CD14-positive monocyte (primary cell): ENCODE data around the gene ELMO2. TPM values are rescaled to one million over a fixed set of nuclear protein-coding genes. Genes with fewer than 3 reads are reported as not detected.
A peak's percentile ranks its signal among the peaks of the same experiment; 100 is the strongest.

Experiments
- DNase-seq, 3 donors: peaks; one replicate each; pipeline ENCODE4 v3.0.0-alpha.2; 2011 to 2022
- H2AFZ ChIP-seq: 2 replicates; pipeline ENCODE4 v1.6.0; 2012; ENCODE audit warnings: mild to moderate bottlenecking, low read depth, low read length, inconsistent platforms; ENCODE audit not compliant: insufficient read depth, poor library complexity, severe bottlenecking
- H3K27ac ChIP-seq, 2 donors: 1 replicate in 1 of 2; 2 replicates in 1 of 2; pipeline ENCODE4 v1.5.1; 2012 to 2013; ENCODE audit warnings: low read length in 2 of 2, control low read depth in 1 of 2, inconsistent platforms in 1 of 2, low read depth in 1 of 2, mild to moderate bottlenecking in 1 of 2
- H3K27me3 ChIP-seq, 2 donors: one replicate each; pipeline versions ENCODE4 v1.6.0 to v1.6.1; 2011 to 2013; ENCODE audit warnings: low read length in 2 of 2; ENCODE audit not compliant: control insufficient read depth in 2 of 2, insufficient read depth in 2 of 2
- H3K36me3 ChIP-seq, 2 donors: replicated peaks in 1 of 2; 1 replicate in 1 of 2; 2 replicates in 1 of 2; pipeline versions ENCODE4 v1.5.1 to v1.6.1; 2012 to 2013; ENCODE audit warnings: low read length in 2 of 2, control low read depth in 1 of 2, inconsistent platforms in 1 of 2, mild to moderate bottlenecking in 1 of 2; ENCODE audit not compliant: insufficient read depth in 2 of 2, control insufficient read depth in 1 of 2
- H3K4me1 ChIP-seq, 2 donors: 1 replicate in 1 of 2; 2 replicates in 1 of 2; pipeline versions ENCODE4 v1.5.1 to v1.6.1; 2012 to 2013; ENCODE audit warnings: low read length in 2 of 2, control low read depth in 1 of 2, inconsistent platforms in 1 of 2, mild to moderate bottlenecking in 1 of 2, moderate library complexity in 1 of 2; ENCODE audit not compliant: insufficient read depth in 2 of 2, control insufficient read depth in 1 of 2
- H3K4me2 ChIP-seq: replicated peaks from 2 replicates; pipeline ENCODE3; 2012; ENCODE audit warnings: low read length, moderate library complexity, mild to moderate bottlenecking; ENCODE audit not compliant: poor library complexity, severe bottlenecking; ENCODE audit errors: extremely low read depth
- H3K4me3 ChIP-seq, 3 experiments: fragments of 200-600 bp in 1 of 3; sonication (generic) in 1 of 3; replicated peaks in 1 of 3; 1 replicate in 2 of 3; 2 replicates in 1 of 3; pipeline ENCODE4 v1.5.1; 2011 to 2013; ENCODE audit warnings: low read length in 3 of 3, mild to moderate bottlenecking in 3 of 3, control low read depth in 2 of 3, low read depth in 2 of 3, inconsistent platforms in 1 of 3, moderate library complexity in 1 of 3
- H3K79me2 ChIP-seq: 2 replicates; pipeline ENCODE4 v1.6.0; 2012; ENCODE audit warnings: mild to moderate bottlenecking, control low read depth, inconsistent platforms, low read length, moderate library complexity; ENCODE audit not compliant: insufficient read depth
- H3K9ac ChIP-seq: 2 replicates; pipeline ENCODE4 v1.6.0; 2017; ENCODE audit warnings: low read length, mild to moderate bottlenecking; ENCODE audit not compliant: insufficient read depth, poor library complexity, severe bottlenecking
- H3K9me3 ChIP-seq, 2 donors: replicated peaks in 1 of 2; 1 replicate in 1 of 2; 2 replicates in 1 of 2; pipeline versions ENCODE4 v1.5.1 to v1.6.1; 2012 to 2013; ENCODE audit warnings: low read length in 2 of 2, control low read depth in 1 of 2; ENCODE audit not compliant: control insufficient read depth in 1 of 2, insufficient read depth in 1 of 2
- H4K20me1 ChIP-seq: 2 replicates; pipeline ENCODE4 v1.6.0; 2012; ENCODE audit warnings: mild to moderate bottlenecking, low read length, control low read depth, moderate library complexity; ENCODE audit not compliant: insufficient read depth
- H3K27ac Mint-ChIP-seq, 7 donors: one replicate each; pipeline ENCODE4 v1.8.0; 2020; ENCODE audit warnings: mild to moderate bottlenecking in 7 of 7, mixed read lengths in 7 of 7, moderate library complexity in 6 of 7, inconsistent platforms in 2 of 7
- H3K27me3 Mint-ChIP-seq, 3 donors: one replicate each; pipeline ENCODE4 v1.8.0; 2021 to 2022; ENCODE audit warnings: low read depth in 3 of 3, mild to moderate bottlenecking in 3 of 3, mixed read lengths in 3 of 3, moderate library complexity in 3 of 3, inconsistent platforms in 1 of 3
- H3K36me3 Mint-ChIP-seq, 2 donors: one replicate each; pipeline ENCODE4 v1.8.0; 2020; ENCODE audit warnings: mixed read lengths in 2 of 2, inconsistent platforms in 1 of 2, mild to moderate bottlenecking in 1 of 2
- H3K4me1 Mint-ChIP-seq: one replicate; pipeline ENCODE4 v1.8.0; 2020; ENCODE audit warnings: mild to moderate bottlenecking, mixed read lengths
- H3K4me3 Mint-ChIP-seq, 2 donors: one replicate each; pipeline ENCODE4 v1.8.0; 2020; ENCODE audit warnings: mild to moderate bottlenecking in 2 of 2, mixed read lengths in 2 of 2, moderate library complexity in 1 of 2
- H3K9me3 Mint-ChIP-seq, 7 donors: one replicate each; pipeline ENCODE4 v1.8.0; 2020 to 2022; ENCODE audit warnings: mixed read lengths in 7 of 7, mild to moderate bottlenecking in 6 of 7, moderate library complexity in 6 of 7, inconsistent platforms in 2 of 7
- WGBS: methylation state at CpG from one replicate; pipeline ENCODE4 v1.1.5; 2013; ENCODE audit warnings: missing lambda C conversion rate; ENCODE audit not compliant: insufficient coverage; 5-methylcytosine and 5-hydroxymethylcytosine counted together
- intact Hi-C, 2 donors: fragments of 100-400 bp; cut with micrococcal nuclease; formaldehyde crosslinking; loops; one replicate each; pipeline versions ENCODE4 v1.15.0 to v1.15.1; 2023
- polyA plus RNA-seq, 3 donors: library from polyadenylated mRNA; depleted of rRNA in 1 of 3; unstranded in 2 of 3; stranded (reverse) in 1 of 3; fragments of 300-500 nt in 2 of 3; fragments of >200 nt in 1 of 3; fragmentation: Illumina TruSeq in 2 of 3; gene quantifications; 1 replicate in 2 of 3; 2 replicates in 1 of 3; pipeline ENCODE4 v1.2.3, GENCODE V29; 2012 to 2021
- TF ChIP-seq, protein P1 (sequence below): fragments of 200-600 bp; IDR thresholded peaks from one replicate; pipeline ENCODE4 v1.8.0; 2022; ENCODE audit warnings: antibody characterized with exemption, mild to moderate bottlenecking

ELMO2 gene
- polyA plus RNA-seq, 3 donors: 35.3 to 53.1 (median 42.3) TPM

DNA sequence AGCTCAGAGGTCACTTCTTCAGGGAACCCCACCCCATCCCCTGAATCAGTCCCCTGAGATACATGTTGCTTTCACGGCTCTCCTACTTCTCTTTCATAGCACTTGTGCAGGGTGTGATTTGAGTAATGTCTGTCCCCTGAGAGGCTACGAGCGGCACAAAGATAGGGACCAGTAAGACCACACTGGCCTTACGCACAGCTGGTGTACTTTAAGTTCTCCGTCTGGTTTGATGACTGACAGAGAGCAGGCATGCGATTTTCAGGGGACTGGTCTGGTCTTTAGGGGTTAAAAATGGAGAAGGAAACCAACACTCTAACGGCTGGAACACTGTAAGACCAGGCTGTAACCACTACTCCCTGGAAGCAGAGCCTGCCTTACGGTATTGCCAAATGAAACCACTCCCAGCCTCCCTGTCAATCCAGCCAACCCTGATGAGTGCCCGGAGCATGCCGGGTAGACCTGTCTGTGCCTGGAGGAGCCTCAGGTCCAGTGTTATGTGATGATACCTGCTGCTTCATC lies 47.1 kb downstream of the ELMO2 start:
- H3K4me3 Mint-ChIP-seq: peak overlapping the region; percentile 34 to 59
- DNase-seq: no peak
- TF ChIP-seq, protein P1, sequence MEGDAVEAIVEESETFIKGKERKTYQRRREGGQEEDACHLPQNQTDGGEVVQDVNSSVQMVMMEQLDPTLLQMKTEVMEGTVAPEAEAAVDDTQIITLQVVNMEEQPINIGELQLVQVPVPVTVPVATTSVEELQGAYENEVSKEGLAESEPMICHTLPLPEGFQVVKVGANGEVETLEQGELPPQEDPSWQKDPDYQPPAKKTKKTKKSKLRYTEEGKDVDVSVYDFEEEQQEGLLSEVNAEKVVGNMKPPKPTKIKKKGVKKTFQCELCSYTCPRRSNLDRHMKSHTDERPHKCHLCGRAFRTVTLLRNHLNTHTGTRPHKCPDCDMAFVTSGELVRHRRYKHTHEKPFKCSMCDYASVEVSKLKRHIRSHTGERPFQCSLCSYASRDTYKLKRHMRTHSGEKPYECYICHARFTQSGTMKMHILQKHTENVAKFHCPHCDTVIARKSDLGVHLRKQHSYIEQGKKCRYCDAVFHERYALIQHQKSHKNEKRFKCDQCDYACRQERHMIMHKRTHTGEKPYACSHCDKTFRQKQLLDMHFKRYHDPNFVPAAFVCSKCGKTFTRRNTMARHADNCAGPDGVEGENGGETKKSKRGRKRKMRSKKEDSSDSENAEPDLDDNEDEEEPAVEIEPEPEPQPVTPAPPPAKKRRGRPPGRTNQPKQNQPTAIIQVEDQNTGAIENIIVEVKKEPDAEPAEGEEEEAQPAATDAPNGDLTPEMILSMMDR: no peak
- H3K27ac Mint-ChIP-seq: peak overlapping the region; percentile 52 to 79 (median 72)
- peak overlapping the region in 1 of 2 donors; percentile 14 for H3K27ac ChIP-seq
- H3K4me3 ChIP-seq: no peak overlapping the region
- intact Hi-C loops: no loop called here
- peaks cover 67% of the 10 kb centered on the region for H3K4me1 Mint-ChIP-seq
- H3K27me3 ChIP-seq: no peaks in the 10 kb centered on the region
- H3K4me1 ChIP-seq: peaks cover 65 to 68% of the 10 kb centered on the region in 2 donors
- H3K4me2 ChIP-seq: peak overlapping the region; percentile 25
- H3K9me3 ChIP-seq: no peaks in the 10 kb centered on the region
- H3K36me3 Mint-ChIP-seq: peaks cover 36 to 52% of the 10 kb centered on the region in 2 donors
- H3K79me2 ChIP-seq: peaks cover 58% of the 10 kb centered on the region
- peaks cover 84% of the 10 kb centered on the region for H4K20me1 ChIP-seq
- peaks cover 21 to 33% of the 10 kb centered on the region in 2 donors for H3K36me3 ChIP-seq
- WGBS: 0% methylated on average over 7 of the region's 10 CpGs
- H3K9me3 Mint-ChIP-seq: peaks cover 0 to 1% (median 0%) of the 10 kb centered on the region in 7 donors
- H3K27me3 Mint-ChIP-seq: peaks cover 0 to 7% (median 0%) of the 10 kb centered on the region in 3 donors
- H3K9ac ChIP-seq: no peak overlapping the region
- H2AFZ ChIP-seq: no peak overlapping the region

DNA sequence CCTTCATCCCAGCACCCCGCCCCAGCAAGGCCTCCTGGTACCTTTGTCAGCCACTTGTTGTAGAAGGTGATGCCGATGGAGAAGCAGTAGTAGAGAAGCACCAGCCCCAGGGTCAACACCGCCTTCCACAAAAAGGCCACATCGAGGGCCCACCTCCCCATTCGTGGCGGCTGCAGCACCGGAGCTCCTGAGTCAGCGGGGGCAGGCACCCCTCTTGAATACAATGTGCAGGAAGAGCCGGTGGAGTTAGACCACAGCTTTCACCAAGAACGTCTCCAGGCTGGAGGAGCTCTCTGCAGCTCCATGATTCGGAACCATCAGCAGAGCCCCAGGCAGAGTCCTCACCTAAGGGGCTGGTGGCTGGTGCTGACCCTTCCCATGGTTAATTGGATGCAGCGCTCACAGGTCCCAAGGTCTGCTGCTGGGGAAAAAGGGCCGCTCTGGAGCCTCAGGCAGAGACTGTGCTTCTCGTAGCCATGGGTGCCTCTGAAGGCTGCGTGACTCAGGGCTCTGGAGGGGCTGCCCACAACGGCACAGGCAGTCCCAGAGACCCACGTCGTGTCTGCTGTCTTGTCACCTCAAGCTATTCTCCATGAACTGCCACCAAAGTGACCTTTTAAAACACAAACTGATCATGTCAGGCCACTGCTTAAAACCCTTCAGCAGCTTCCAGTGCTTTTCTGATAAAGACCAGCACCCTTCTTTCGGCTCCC lies 47.9 kb downstream of the ELMO2 start:
- peaks cover 0 to 7% (median 0%) of the 10 kb centered on the region in 3 donors for H3K27me3 Mint-ChIP-seq
- peak overlapping the region in 1 of 2 donors; percentile 32 for H3K4me3 Mint-ChIP-seq
- H3K27ac Mint-ChIP-seq: peak overlapping the region in 2 of 7 donors; percentile 52 to 76
- peak in 1 of 3 donors; percentile 33 for DNase-seq
- Histone ChIP-seq H4K20me1 (peaks cover 82% of the 10 kb centered on the region), H3K4me3 (no peak overlapping the region), H3K79me2 (peaks cover 52% of the 10 kb centered on the region), H3K27me3 (no peaks in the 10 kb centered on the region), H3K4me2 (no peak overlapping the region), H3K9me3 (no peaks in the 10 kb centered on the region), H3K27ac (peak overlapping the region in 1 of 2 donors; percentile 29), H3K9ac (no peak overlapping the region), H2AFZ (no peak overlapping the region), H3K4me1 (peaks cover 62 to 63% of the 10 kb centered on the region in 2 donors), H3K36me3 (peaks cover 25 to 41% of the 10 kb centered on the region in 2 donors)
- 38% methylated on average over 18 of the region's 19 CpGs for WGBS
- H3K9me3 Mint-ChIP-seq: peaks cover 0 to 1% (median 0%) of the 10 kb centered on the region in 7 donors
- TF ChIP-seq, protein P1: no peak
- peaks cover 63% of the 10 kb centered on the region for H3K4me1 Mint-ChIP-seq
- intact Hi-C loops: no loop called here
- H3K36me3 Mint-ChIP-seq: peaks cover 41 to 58% of the 10 kb centered on the region in 2 donors
